Suprapubic skin (tissue), 4 donors: ENCODE measurements around the gene CKS1B. TPM values are rescaled to one million over a fixed set of nuclear protein-coding genes. Genes with fewer than 3 reads are reported as not detected.

ENCODE experiments used
- DNase-seq, 2 donors: peaks; one replicate each; pipeline ENCODE4 v3.0.0-alpha.2; 2019; ENCODE audit warnings: low spot score in 2 of 2
- H3K27ac ChIP-seq: fragments of 200-600 bp; sonication (generic); one replicate; pipeline ENCODE4 v1.5.1; 2019
- H3K27me3 ChIP-seq: fragments of 200-600 bp; sonication (generic); one replicate; pipeline ENCODE4 v1.5.1; 2019
- H3K36me3 ChIP-seq: fragments of 200-600 bp; sonication (generic); one replicate; pipeline ENCODE4 v1.5.1; 2019
- H3K4me1 ChIP-seq: fragments of 200-600 bp; sonication (generic); one replicate; pipeline ENCODE4 v1.5.1; 2019
- H3K4me3 ChIP-seq: fragments of 200-600 bp; sonication (generic); one replicate; pipeline ENCODE4 v1.5.1; 2019; ENCODE audit warnings: mild to moderate bottlenecking
- H3K9me3 ChIP-seq: fragments of 200-600 bp; sonication (generic); one replicate; pipeline ENCODE4 v1.5.1; 2019
- CTCF ChIP-seq, 2 donors: fragments of 200-600 bp in 1 of 2; fragments of 450-650 bp in 1 of 2; sonication (generic) in 1 of 2; IDR thresholded peaks; one replicate each; pipeline ENCODE4 v1.5.1; 2016 to 2019; ENCODE audit warnings: antibody characterized with exemption in 2 of 2, mild to moderate bottlenecking in 1 of 2, moderate library complexity in 1 of 2
- EP300 ChIP-seq: sonication (generic); formaldehyde crosslinking; IDR thresholded peaks from one replicate; pipeline ENCODE4 v1.6.1; 2017; ENCODE audit warnings: antibody characterized with exemption
- POLR2A ChIP-seq, 2 donors: fragments of 450-650 bp; IDR thresholded peaks; one replicate each; pipeline ENCODE4 v1.6.1; 2017; ENCODE audit warnings: antibody characterized with exemption in 2 of 2, mild to moderate bottlenecking in 2 of 2, moderate library complexity in 2 of 2
- POLR2AphosphoS5 ChIP-seq, 3 donors: sonication (generic); formaldehyde crosslinking; IDR thresholded peaks; one replicate each; pipeline ENCODE4 v1.6.1; 2017; ENCODE audit warnings: antibody characterized with exemption in 3 of 3
- WGBS: methylation state at CpG from one replicate; pipeline ENCODE4 v1.1.5; 2018; 5-methylcytosine and 5-hydroxymethylcytosine counted together
- total RNA-seq, 4 donors: library from RNA; depleted of rRNA; stranded (reverse); fragments of >200 nt; gene quantifications; one replicate each; pipeline ENCODE4 v1.1.0, GENCODE V29; 2016

Gene CKS1B
- total RNA-seq, 4 donors from 2014 or later: 37.8 to 55.4 (median 49.7) TPM

- peak overlapping the region; percentile 94 for H3K27ac ChIP-seq
- DNase-seq: no peak
- peaks cover 11% of the 10 kb centered on the region for H3K36me3 ChIP-seq
- peaks cover 59% of the 10 kb centered on the region for H3K4me1 ChIP-seq
- no peaks in the 10 kb centered on the region for H3K27me3 ChIP-seq
- H3K4me3 ChIP-seq: peak overlapping the region; percentile 77
- peak; percentile 39 for TF ChIP-seq EP300
- no peak for TF ChIP-seq POLR2AphosphoS5 (IDR thresholded peaks at IDR 0.05)
- 27% methylated on average over 27 of the region's 27 CpGs for WGBS
- H3K9me3 ChIP-seq: no peaks in the 10 kb centered on the region
Measured at GRCh38 chr1:154935749-154936554, 38.5 kb upstream of the CKS1B start.

GRCh38 chr1:154936555-154937084, 37.9 kb upstream of the CKS1B start, which contains the start of gene PMVK:
Gene PMVK (minus strand): TSS chr1:154936719. CDS start chr1:154936685, 34 bp downstream.
- Histone ChIP-seq H3K9me3 (no peaks in the 10 kb centered on the region), H3K36me3 (peaks cover 6% of the 10 kb centered on the region), H3K27me3 (no peaks in the 10 kb centered on the region), H3K4me3 (peak within 1 kb of the TSS; percentile 77), H3K27ac (peak within 1 kb of the TSS; percentile 94), H3K4me1 (peaks cover 66% of the 10 kb centered on the region)
- DNase-seq: peak; percentile 97 to 99
- WGBS: 0% methylated on average over 19 of the region's 45 CpGs
- TF ChIP-seq POLR2AphosphoS5 (IDR thresholded peaks at IDR 0.05): peak in 2 of 3 donors; percentile 86 to 96
- TF ChIP-seq POLR2A (IDR thresholded peaks at IDR 0.05): peak in 1 of 2 donors; percentile 45
- no peak for TF ChIP-seq EP300
- TF ChIP-seq CTCF (IDR thresholded peaks at IDR 0.05): peak in 1 of 2 donors; percentile 47

DNA sequence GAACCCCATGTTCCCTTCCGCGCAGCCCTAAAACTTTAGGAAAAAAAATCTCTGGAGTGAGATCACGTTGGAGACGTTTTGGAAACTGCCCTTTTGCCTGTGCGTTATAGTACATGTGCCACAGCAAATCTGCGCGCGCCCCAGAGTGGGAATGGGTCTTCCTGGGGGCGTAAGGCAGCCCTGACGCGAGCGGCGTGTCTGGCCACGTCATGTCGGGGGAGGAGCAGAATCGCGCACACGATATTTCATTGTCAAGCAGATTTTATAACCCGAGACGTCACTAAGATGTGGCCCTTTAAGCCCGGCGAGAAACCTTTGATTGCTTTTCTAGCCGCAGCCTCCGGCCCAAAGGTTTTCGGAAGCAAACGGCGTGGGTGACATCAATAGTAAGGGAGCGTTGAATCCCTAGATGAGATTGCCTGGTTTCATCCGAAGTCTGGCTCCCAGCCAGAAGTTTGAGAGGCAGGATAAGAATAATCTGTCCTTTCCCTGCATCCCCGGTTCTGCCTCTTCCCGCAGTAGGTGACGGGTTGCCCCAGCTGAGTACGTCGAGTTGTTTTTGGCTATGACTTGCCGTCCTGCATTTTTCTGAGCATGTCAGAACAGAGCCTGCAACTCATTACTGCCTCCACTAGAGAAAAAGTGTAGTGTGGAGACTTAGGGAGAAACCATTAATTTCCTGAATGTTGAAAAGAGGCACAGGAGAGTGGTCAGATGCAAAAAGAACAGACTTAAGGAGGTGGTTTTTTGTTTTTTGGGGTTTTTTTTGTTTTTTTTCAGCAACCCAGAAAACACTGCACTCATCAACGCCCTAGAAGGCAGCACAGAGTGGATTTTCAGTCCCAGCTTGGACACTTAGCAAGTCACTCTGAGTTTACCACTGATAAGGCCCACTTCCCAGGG, 37.1 kb upstream of the CKS1B start:
- TF ChIP-seq POLR2A (IDR thresholded peaks at IDR 0.05): peak; percentile 22 to 62
- TF ChIP-seq EP300: no peak
- TF ChIP-seq POLR2AphosphoS5 (IDR thresholded peaks at IDR 0.05): peak in 2 of 3 donors; percentile 20 to 67
- TF ChIP-seq CTCF (IDR thresholded peaks at IDR 0.05): peak in 1 of 2 donors; percentile 22
- H3K27me3 ChIP-seq: no peaks in the 10 kb centered on the region
- peak overlapping the region; percentile 94 for H3K27ac ChIP-seq
- H3K9me3 ChIP-seq: no peaks in the 10 kb centered on the region
- under 1% methylated on average over 26 of the region's 36 CpGs for WGBS
- peaks cover 67% of the 10 kb centered on the region for H3K4me1 ChIP-seq
- peak overlapping the region; percentile 77 for H3K4me3 ChIP-seq
- DNase-seq: peak; percentile 95 to 97
- no peaks in the 10 kb centered on the region for H3K36me3 ChIP-seq

DNA sequence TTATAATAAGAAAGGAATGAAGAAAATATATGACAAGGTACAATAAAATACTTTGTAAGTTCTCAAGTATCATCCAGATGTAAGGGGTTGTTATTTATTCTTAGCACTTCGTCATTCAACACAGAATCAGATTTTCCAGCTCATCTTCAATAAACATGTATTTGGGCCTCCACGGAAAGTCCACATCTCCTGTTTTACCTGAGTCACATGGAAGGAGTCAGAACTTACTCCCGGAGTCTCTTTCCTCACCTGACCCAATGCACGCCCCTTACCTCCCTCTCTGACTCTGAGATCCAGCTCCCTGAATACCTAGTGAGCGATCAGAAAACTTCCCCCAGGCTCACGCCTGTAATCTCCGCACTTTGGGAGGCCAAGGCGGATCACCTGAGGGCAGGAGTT, 36.5 kb upstream of the CKS1B start:
- TF ChIP-seq EP300: no peak
- no peak for TF ChIP-seq CTCF (IDR thresholded peaks at IDR 0.05)
- no peak for TF ChIP-seq POLR2A (IDR thresholded peaks at IDR 0.05)
- TF ChIP-seq POLR2AphosphoS5 (IDR thresholded peaks at IDR 0.05): no peak
- Histone ChIP-seq H3K27me3 (no peaks in the 10 kb centered on the region), H3K9me3 (no peaks in the 10 kb centered on the region), H3K36me3 (no peaks in the 10 kb centered on the region), H3K4me3 (peak overlapping the region; percentile 77), H3K4me1 (peaks cover 71% of the 10 kb centered on the region), H3K27ac (peak overlapping the region; percentile 94)
- WGBS: 60% methylated on average over 8 of the region's 8 CpGs
- no peak for DNase-seq

DNA sequence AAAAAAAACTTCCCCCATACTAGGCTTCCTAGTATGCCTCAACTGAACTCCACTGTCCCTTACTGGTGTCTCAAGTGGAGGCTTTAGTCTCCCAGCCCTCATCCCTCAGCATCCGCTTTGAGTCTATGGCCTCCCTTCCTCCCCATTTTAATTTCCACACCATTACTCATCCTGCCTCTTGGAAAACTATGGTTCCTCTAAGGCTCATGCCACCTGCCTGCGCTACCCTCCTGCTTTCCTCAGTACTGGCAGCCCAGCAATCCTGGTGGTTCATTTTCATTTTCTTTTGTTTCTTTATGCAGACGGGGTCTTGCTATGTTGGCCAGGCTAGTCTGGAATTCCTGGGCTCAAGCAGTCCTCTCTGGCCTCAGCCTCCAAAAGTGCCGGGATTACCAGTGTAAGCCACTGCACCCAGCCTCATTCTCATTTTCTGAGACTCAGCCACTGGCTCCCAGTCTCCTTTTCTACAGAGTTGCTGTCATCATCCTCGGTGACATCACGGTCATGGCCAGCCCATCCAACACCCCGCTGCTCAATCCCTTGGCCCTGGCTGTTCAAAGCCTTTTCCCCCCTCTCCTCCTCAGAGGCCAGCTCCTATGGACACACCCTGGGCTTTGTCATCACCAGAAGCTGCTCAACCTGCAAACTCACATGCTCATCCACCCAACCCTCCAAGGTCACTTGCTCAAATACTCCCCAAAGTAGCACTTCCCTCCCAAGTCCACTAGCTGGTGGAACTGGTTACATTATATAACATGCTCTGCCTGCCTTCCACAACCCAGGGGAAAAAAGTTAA, 35.7 kb upstream of the CKS1B start:
- WGBS: 83% methylated on average over 7 of the region's 7 CpGs
- DNase-seq: no peak
- no peak overlapping the region for H3K4me3 ChIP-seq
- H3K9me3 ChIP-seq: no peaks in the 10 kb centered on the region
- no peaks in the 10 kb centered on the region for H3K36me3 ChIP-seq
- peaks cover 79% of the 10 kb centered on the region for H3K4me1 ChIP-seq
- no peaks in the 10 kb centered on the region for H3K27me3 ChIP-seq
- no peak for TF ChIP-seq CTCF (IDR thresholded peaks at IDR 0.05)
- no peak for TF ChIP-seq EP300
- no peak for TF ChIP-seq POLR2A (IDR thresholded peaks at IDR 0.05)
- no peak for TF ChIP-seq POLR2AphosphoS5 (IDR thresholded peaks at IDR 0.05)
- H3K27ac ChIP-seq: peak overlapping the region; percentile 94
